Measurements from ENCODE around the gene AATK.

DNA sequence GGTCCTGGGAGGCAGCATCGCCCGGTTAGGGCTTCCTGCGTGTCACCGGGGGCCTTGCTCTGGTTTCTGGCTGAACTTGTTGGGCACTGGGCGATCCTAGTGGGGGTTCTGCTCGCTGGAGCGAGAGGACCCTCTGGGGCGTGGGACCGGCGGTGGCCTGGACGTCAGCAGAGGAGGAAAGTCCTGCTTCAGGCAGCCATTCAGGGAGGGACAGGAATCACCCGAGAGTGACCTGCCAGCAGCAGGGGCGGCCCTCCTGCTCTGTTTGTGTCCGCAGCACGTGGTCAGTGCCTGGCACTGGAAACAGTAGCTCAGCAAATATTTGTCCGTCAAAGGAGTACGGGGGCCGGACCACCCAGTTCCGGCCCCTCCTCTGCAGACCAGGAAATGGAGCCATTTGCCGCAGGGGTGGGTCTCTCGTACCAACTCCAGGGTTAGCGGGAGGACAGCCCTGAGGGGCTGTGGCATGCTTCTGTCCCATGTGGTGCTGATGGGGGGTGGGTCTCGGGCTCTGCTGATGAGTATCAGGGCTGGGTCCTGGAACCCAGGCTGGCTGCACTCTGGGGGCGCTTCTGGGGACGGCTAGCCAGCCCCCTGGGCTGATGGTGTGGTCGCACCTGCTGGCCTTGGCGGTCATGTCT, 82.8 kb downstream of the AATK start:
- TF ChIP-seq EZH2 (IDR thresholded peaks at IDR 0.05; ENCODE audit: insufficient read depth, poor library complexity, severe bottlenecking) = no peak
- TF ChIP-seq EZH2phosphoT487 (IDR thresholded peaks at IDR 0.05; ENCODE audit: insufficient read depth, low read depth) = no peak
